IPS DF 6.9 (cell line): Measurements from ENCODE around the gene CHRND.

Source experiments
- DNase-seq: peaks from one replicate; pipeline ENCODE4 v3.0.0-alpha.2; 2013; ENCODE audit warnings: low read depth, low spot score
- H3K27ac ChIP-seq: one replicate; pipeline ENCODE4 v1.5.1; 2013; ENCODE audit warnings: low read length, control low read depth
- H3K27me3 ChIP-seq: 2 replicates; pipeline ENCODE4 v1.6.1; 2013; ENCODE audit warnings: mild to moderate bottlenecking, low read length; ENCODE audit not compliant: control insufficient read depth, insufficient read depth
- H3K36me3 ChIP-seq: 2 replicates; pipeline ENCODE4 v1.6.1; 2013; ENCODE audit warnings: low read length; ENCODE audit not compliant: control insufficient read depth, insufficient read depth
- H3K4me1 ChIP-seq: 2 replicates; pipeline ENCODE4 v1.6.1; 2013; ENCODE audit warnings: low read length; ENCODE audit not compliant: control insufficient read depth, insufficient read depth
- H3K4me3 ChIP-seq: 2 replicates; pipeline ENCODE4 v1.5.1; 2013; ENCODE audit warnings: mild to moderate bottlenecking, low read length
- H3K9me3 ChIP-seq: 2 replicates; pipeline ENCODE4 v1.6.1; 2013; ENCODE audit warnings: low read length, inconsistent platforms; ENCODE audit not compliant: control insufficient read depth, insufficient read depth
- WGBS: extraction: QIAGEN DNeasy Blood & Tissue Kit; methylation state at CpG from one replicate; pipeline ENCODE4 v1.1.7; 2013; ENCODE audit warnings: mixed read lengths, missing lambda C conversion rate; ENCODE audit not compliant: insufficient read length, insufficient coverage; 5-methylcytosine and 5-hydroxymethylcytosine counted together

CHRND gene

GRCh38 chr2:232496501-232497270, 29.3 kb upstream of the CHRND start:
- WGBS: no CpG with 5 or more reads among the region's 20 CpGs

GRCh38 chr2:232497348-232497747, 28.6 kb upstream of the CHRND start:
- Histone ChIP-seq H3K9me3 (no peaks in the 10 kb centered on the region), H3K4me1 (peaks cover 5% of the 10 kb centered on the region), H3K4me3 (no peak overlapping the region), H3K36me3 (no peaks in the 10 kb centered on the region), H3K27me3 (no peaks in the 10 kb centered on the region), H3K27ac (no peak overlapping the region)
- no peak for DNase-seq
- WGBS: no CpG with 5 or more reads among the region's 13 CpGs

More at GRCh38 chr2:232496501-232497270, 29.3 kb upstream of the CHRND start:
- Histone ChIP-seq H3K4me3 (no peak overlapping the region), H3K9me3 (no peaks in the 10 kb centered on the region), H3K36me3 (no peaks in the 10 kb centered on the region), H3K4me1 (peaks cover 5% of the 10 kb centered on the region; the same call in 1 of the 2 replicates), H3K27ac (no peak overlapping the region), H3K27me3 (no peaks in the 10 kb centered on the region)
- DNase-seq: no peak

DNA sequence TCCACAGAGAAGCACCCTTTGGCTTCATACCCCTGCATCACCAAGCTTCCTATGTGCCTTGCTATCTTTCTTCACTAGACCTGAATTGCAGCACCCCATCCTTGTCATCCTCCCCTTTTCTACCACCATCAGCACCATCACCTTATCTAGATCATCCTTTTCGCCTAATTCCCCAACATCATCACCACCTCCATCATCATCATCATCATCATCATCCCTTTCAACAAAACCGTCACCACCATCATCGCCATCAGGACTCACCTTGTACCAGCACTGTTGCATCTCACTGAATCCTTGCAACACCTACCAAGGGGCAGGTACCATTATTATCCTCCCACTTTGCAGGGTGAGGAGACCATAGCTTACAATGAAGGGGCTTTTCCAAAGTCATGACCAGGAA, 27.5 kb upstream of the CHRND start:
- H3K9me3 ChIP-seq: no peaks in the 10 kb centered on the region
- DNase-seq: no peak
- 100% methylated on average over 3 of the region's 3 CpGs for WGBS

GRCh38 chr2:232501331-232501771, 24.6 kb upstream of the CHRND start:
- WGBS: no CpG with 5 or more reads among the region's 9 CpGs
- no peak overlapping the region for H3K27ac ChIP-seq
- no peak for DNase-seq
- no peaks in the 10 kb centered on the region for H3K36me3 ChIP-seq
- peaks cover 17% of the 10 kb centered on the region for H3K27me3 ChIP-seq
- peaks cover 6% of the 10 kb centered on the region for H3K4me1 ChIP-seq
- H3K9me3 ChIP-seq: no peaks in the 10 kb centered on the region
- no peak overlapping the region for H3K4me3 ChIP-seq

More for the DNA sequence above, 27.5 kb upstream of the CHRND start:
- peaks cover under 1% of the 10 kb centered on the region; the same call in 1 of the 2 replicates for H3K27me3 ChIP-seq
- no peaks in the 10 kb centered on the region for H3K36me3 ChIP-seq
- H3K4me1 ChIP-seq: peaks cover 8% of the 10 kb centered on the region
- H3K4me3 ChIP-seq: no peak overlapping the region
- H3K27ac ChIP-seq: no peak overlapping the region

GRCh38 chr2:232501794-232502390, 24.1 kb upstream of the CHRND start:
- no CpG with 5 or more reads among the region's 10 CpGs for WGBS
- peaks cover 5% of the 10 kb centered on the region for H3K4me1 ChIP-seq
- no peak for DNase-seq
- H3K27me3 ChIP-seq: peaks cover 17% of the 10 kb centered on the region
- H3K36me3 ChIP-seq: no peaks in the 10 kb centered on the region
- H3K27ac ChIP-seq: no peak overlapping the region
- no peaks in the 10 kb centered on the region for H3K9me3 ChIP-seq
- no peak overlapping the region for H3K4me3 ChIP-seq

GRCh38 chr2:232502511-232502910, 23.4 kb upstream of the CHRND start:
- H3K4me3 ChIP-seq: peak overlapping the region; percentile 73; the same call in 1 of the 2 replicates
- no peak for DNase-seq
- H3K27me3 ChIP-seq: peaks cover 17% of the 10 kb centered on the region
- WGBS: no CpG with 5 or more reads among the region's 21 CpGs
- no peaks in the 10 kb centered on the region for H3K9me3 ChIP-seq
- H3K4me1 ChIP-seq: peaks cover 4% of the 10 kb centered on the region
- H3K36me3 ChIP-seq: no peaks in the 10 kb centered on the region
- H3K27ac ChIP-seq: no peak overlapping the region

DNA sequence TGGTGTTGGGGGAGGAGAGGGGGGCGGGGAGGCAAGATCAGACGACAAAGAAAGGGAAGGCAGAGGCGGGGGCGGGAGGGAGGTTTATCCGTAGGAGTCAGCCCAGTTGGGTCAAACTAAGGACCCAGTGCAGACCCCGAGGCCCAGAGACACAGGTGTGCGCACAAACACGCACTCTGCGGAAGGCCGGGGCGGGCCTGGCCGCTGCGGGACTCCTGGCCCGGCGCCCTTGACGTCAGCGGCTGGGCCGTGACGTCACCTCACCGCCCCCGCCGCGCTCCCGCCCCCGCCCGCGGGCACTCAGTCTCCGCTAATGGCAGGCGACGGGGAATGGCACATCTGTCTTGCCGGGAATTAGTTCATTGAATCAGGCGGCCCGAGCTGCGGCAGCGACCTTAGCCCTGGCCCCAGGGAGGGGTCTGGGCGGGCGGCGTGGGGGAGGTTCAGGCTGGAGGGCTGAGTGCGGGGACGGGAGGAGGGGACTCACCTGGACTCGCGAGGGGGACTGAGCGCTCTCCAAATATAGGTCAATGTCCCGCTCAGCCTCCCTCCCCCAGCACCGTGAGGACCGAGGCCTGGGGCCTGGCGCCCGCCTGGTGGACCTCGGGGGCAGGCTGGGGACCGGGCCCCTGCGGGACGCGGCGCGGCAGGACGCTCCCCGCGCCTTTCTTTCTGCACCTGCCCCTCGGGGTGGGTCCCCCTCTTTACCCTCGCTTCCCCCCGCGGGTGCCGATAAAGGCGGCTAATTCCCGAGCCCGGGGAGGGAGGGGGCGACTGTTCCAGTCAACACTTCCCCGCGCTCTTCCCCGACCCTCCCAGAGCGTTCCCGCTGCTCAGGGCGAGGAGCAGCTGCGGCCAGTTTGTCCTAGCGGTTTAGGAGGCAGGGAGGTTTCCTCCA, 22.8 kb upstream of the CHRND start:
- peaks cover 17% of the 10 kb centered on the region for H3K27me3 ChIP-seq
- no peak overlapping the region for H3K27ac ChIP-seq
- WGBS: no CpG with 5 or more reads among the region's 75 CpGs
- H3K9me3 ChIP-seq: no peaks in the 10 kb centered on the region
- peak overlapping the region; percentile 73 for H3K4me3 ChIP-seq
- peaks cover 4% of the 10 kb centered on the region for H3K4me1 ChIP-seq
- no peaks in the 10 kb centered on the region for H3K36me3 ChIP-seq
- no peak for DNase-seq

- peaks cover 17% of the 10 kb centered on the region for H3K27me3 ChIP-seq
- no peaks in the 10 kb centered on the region for H3K36me3 ChIP-seq
- no peak overlapping the region for H3K27ac ChIP-seq
- H3K4me3 ChIP-seq: peak overlapping the region; percentile 73; the same call in 1 of the 2 replicates
- no peak for DNase-seq
- no peaks in the 10 kb centered on the region for H3K9me3 ChIP-seq
- H3K4me1 ChIP-seq: peaks cover 4% of the 10 kb centered on the region
- WGBS: no CpG with 5 or more reads among the region's 16 CpGs
Observed at GRCh38 chr2:232503809-232504323, 22.1 kb upstream of the CHRND start.

DNA sequence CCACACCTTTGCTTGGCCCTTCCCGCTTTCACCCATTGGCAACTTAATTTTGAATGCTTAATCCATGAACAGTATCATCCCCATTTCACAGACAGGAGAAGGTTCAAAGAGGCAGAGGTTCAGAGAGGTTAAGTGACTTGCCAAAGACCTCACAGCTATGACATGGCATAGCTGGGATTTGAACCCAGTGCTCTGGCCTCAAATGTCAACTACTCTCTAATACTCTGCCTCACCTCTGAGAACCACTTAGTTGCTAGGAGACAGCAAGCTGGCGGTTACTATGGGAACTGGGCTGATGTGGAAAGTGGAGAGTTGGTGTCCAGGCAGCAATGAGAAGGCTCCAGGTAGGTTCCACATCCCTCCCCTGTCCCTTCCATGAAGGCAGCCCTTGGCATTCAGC, 21.5 kb upstream of the CHRND start:
- H3K36me3 ChIP-seq: no peaks in the 10 kb centered on the region
- no CpG with 5 or more reads among the region's 2 CpGs for WGBS
- H3K4me1 ChIP-seq: peaks cover 4% of the 10 kb centered on the region
- no peaks in the 10 kb centered on the region for H3K9me3 ChIP-seq
- no peak for DNase-seq
- H3K27ac ChIP-seq: no peak overlapping the region
- no peak overlapping the region for H3K4me3 ChIP-seq
- H3K27me3 ChIP-seq: peaks cover 17% of the 10 kb centered on the region

GRCh38 chr2:232505856-232506255, 20.1 kb upstream of the CHRND start:
- no peaks in the 10 kb centered on the region for H3K36me3 ChIP-seq
- no peak overlapping the region for H3K4me3 ChIP-seq
- no peak for DNase-seq
- peaks cover 17% of the 10 kb centered on the region for H3K27me3 ChIP-seq
- WGBS: no CpG with 5 or more reads among the region's 10 CpGs
- H3K9me3 ChIP-seq: no peaks in the 10 kb centered on the region
- H3K27ac ChIP-seq: no peak overlapping the region
- H3K4me1 ChIP-seq: peaks cover 4% of the 10 kb centered on the region
